Stimulated activated CD4-positive, alpha-beta T cell treated with anti-CD3 and anti-CD28 coated beads, Interleukin-2, amount 100 ng/mL, for 48 hours (primary cell): Measurements from ENCODE around the gene ALG14.

ENCODE experiments used
- DNase-seq, 2 donors: peaks; one replicate each; pipeline ENCODE4 v3.0.0-alpha.2; 2020

Gene ALG14

DNA sequence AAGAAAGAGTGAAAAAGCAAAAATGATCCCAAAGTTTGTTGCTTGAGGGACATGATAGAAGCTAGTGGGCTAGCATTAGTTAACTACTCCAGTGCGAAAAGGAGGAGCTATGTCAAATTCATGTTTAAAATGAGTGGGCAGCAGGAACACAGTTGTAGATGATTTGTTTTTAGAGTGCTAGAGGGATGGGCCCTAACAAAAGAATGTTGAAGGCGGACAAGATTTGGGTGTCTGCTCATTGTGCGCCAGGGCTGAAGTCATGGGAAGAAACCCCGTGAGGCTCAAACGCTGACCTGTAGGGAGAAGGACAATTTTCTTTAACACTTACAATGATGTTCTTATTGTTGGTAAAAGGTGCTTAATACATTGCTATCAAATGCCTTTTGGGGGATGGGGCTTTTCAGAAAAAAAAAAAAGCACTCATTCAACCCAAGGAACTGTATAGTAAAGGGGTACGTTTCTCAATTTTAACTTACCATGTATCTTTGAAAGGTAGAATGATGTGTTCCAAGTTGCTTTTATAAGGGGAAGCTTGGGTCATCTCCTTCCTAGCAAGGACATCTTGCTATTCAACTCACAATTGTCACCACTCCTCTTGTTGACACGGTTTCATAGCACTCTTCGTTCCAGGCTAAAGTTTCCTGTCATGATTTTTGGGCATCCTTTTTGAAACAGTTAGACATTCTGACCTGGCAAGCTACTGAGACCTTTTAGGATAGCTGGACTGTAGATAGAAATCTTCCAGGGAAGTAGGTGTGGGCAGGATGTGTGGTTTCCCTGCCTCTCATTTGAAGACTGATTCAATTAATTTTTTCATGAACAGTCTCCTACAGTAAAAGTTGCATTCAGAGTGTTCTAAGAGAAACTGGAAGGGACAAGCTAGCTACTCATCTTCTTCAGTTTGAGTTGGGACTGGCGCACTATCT, 92.8 kb downstream of the ALG14 start:
- DNase-seq: no peak

GRCh38 chr1:94979131-94979530, 93.6 kb downstream of the ALG14 start:
- DNase-seq: no peak

DNA sequence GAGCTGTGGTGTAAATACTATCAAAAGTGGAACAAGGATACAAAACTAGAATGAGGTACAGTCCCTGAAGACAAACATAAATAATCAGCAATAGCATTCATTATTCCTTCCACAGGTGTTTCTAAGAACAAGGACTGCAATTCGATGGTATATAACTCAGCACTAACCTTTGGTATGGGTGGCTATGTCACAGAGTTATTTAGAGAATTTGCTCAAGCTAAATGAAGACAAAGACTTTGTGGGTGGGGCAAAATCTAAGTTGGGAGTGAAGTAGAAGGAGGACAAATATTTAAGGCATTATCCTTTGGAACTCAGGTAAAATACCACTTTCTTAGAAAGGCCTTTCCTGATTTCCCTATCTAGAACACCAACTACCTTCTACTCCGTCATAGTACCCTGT, 94.3 kb downstream of the ALG14 start:
- no peak for DNase-seq

GRCh38 chr1:94976971-94977548, 95.7 kb downstream of the ALG14 start:
- no peak for DNase-seq

DNA sequence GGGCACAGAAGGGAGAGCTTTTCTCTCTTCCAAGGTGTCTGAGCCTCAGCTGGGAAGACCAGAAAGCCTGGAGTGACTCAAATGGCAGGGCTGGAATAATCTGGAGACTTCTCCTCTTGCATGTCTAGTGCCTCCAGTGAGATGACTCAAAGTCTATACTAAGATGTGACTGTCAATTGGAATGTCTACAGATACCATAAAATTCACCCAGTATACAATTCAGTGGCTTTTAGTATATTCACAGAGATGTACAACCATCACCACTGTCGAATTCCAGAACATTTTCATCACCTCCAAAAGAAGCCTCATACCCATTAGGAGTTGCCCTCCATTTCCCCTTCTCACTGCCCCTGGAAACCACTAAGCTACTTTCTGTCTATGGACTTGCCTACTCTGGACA, 97.9 kb downstream of the ALG14 start:
- no peak for DNase-seq

DNA sequence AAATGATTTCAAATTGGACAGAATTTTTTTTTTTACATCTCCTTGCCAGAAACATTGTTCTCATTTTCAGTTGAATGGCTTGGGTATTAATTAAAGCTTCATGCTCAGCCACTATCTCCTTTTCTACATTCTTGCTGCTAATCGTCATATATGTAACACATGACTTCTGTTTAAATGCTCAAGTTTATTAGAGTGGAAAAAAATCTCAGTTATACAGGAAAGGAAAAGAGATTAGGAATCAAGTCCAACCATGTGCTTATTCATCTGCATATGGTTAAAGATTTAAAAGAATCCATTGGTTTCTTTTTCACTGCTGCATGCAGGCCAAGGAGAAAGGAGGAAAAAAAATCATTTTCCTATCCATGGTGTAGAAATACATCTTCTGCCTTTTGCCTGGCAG, 98.5 kb downstream of the ALG14 start:
- no peak for DNase-seq

- DNase-seq: no peak
These were observed 99.3 kb downstream of the ALG14 start for GRCh38 chr1:94973309-94973922.

GRCh38 chr1:94971491-94971924, 101.2 kb downstream of the ALG14 start:
- no peak for DNase-seq

DNA sequence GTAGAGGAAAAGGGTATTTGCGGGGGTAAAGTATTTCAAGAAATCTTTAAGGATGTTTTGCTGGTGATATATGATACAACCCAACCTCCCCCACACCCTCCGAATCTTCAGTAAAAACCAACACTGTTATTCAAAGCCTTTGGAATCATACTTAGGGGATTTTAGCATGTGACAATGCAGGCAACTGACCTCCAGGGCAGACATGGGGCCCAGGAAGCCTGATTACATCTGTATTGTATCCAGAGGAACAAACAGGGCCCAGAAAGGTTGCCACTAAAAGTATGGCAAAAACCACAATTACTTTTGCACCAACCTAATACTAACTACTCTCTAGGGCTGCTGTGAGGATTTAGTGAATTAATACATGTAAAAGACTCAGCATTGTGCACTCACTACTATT, 102.0 kb downstream of the ALG14 start:
- DNase-seq: no peak

- DNase-seq: no peak
These were observed 103.6 kb downstream of the ALG14 start for GRCh38 chr1:94969137-94969536.

DNA sequence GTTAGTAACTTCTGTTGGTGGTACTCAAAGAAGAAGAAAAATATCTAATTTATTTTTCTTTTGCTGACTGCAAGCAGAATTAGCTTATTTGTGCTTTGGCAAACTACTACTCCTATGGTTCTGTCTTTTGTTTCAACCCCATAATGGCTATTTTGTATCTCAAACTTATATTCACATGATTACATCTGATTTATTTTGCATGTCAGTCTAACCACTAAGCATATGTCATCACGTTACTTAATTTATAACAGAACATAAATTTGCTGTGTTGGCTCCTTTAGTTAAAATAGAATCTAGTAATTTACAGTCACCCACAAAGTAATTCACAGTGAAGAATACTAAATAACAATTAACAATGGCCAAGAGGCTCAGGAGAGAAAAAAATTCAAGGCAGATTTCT, 106.7 kb downstream of the ALG14 start:
- DNase-seq: no peak

DNA sequence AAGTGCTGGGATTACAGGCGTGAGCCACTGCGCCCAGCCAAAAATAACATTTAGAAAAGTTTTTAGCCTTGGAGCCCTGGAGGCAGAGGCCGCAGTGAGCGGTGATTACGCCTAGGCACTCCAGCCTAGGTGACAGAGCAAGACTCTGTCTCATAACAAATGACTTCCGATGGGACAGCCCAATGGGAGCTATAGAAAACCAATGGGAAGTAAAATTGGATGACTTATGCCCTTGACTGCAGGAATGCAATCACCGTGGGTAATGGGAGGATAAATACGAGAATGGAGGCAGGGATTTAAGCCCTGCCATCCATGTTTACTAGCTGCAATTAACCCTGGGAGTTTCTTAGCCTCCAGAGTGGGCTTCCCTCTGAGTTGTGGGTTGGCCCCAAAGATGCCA, 108.9 kb downstream of the ALG14 start:
- DNase-seq: no peak

DNA sequence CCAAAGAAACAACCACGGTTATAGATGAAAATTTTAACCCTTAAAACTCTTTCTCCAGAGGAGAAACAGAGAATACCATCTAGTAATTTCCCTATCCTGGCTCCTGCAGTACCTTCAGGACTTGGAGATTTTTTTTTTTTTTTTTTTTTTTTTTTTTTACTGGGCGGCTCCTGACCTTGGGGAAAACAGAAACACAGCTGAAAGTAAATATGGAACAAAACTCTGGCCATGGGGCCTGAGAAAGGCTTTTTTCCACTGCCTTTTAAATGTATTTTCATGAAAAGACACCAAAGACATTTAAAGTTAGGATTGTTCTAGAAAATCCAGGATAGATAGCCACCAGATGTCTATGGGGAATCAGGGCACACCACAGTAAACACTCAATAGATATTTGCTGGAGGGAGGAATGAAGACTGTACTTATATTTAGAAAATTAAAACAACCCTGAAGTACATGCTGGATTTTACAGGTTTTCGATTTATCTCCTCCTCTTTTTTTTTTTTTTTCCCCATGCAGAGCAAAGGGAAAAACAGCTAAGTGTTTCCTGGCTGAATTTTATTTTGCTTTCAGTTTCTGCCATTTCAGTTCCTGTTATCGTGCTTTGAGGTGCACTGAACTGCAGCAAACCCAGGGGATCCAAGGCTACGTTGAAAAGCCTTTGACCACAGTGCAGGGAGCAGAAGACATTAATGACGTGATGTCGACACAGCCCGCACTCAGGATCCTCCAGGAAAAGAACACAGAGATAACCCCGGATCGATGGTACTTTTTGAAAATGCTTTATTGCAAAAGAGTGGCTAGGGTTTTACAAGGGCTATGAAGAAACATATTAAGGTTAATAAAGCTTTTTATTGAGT, 110.1 kb downstream of the ALG14 start:
- DNase-seq: peak; percentile 6 to 16

- no peak for DNase-seq
These were observed 110.8 kb downstream of the ALG14 start for GRCh38 chr1:94961988-94962387.

DNA sequence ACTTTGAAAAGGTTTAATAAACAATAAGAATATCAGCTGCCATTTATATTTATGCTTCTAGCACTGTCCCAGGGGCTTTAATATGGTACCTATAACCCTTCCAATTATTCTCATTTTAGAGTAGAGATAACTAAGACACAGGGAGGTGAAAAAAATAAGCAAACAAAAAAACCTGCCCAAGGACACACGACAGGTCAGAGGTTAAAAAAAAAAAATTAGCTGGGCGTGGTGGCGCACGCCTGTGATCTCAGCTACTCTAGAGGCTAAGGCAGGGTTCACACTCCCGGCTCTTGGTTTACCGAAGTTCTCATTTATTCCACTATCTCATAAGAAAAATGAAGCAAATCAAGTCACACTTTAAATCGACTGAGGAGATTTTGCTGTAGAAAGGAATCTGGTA, 111.2 kb downstream of the ALG14 start:
- no peak for DNase-seq

- no peak for DNase-seq
These were observed 114.7 kb downstream of the ALG14 start for GRCh38 chr1:94958081-94958480.

GRCh38 chr1:94955767-94956632, 116.8 kb downstream of the ALG14 start:
- DNase-seq: no peak

GRCh38 chr1:94954263-94955220, 118.2 kb downstream of the ALG14 start:
- no peak for DNase-seq

DNA sequence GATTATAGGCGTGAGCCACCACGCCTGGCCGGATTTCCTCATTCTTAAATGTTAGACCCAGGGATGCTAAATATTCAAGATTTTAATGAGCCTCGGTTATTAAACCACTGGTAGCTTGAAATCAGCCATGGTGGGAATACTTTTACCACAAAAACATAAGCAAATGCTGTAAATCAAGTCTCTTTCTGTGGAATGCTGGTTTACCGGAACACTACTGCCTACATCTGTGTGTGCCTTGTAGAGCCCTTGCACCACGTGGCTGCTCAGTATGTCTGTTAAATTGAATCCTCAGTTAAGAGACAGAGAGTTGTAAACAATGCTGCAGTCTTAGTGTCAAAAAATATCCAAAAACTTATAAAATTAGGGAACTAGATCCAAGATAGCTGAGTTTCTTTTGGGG, 119.0 kb downstream of the ALG14 start:
- DNase-seq: no peak

DNA sequence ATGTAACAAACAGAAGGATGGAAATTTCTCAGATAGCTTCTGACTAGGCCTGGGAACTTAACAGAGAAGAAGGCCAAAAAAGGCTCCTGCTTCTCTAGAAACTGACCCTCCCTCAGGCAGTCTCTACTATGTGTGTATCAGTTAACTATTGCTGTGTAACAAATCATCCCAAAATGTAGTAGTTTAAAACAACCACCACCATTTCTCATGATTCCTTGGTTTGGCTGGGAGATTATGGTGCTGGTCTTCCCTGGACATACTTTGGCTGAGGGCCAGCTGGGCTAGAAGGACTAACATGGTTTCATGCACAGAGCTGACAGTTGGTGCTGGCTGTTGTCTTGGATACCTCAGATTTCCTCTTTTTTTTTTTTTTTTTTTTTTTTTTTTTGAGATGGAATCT, 119.6 kb downstream of the ALG14 start:
- no peak for DNase-seq

GRCh38 chr1:94952539-94952938, 120.2 kb downstream of the ALG14 start:
- DNase-seq: no peak
